Gastroesophageal sphincter (tissue), 4 donors: ENCODE data around the gene DLX4. TPM values are rescaled to one million over a fixed set of nuclear protein-coding genes. Genes with fewer than 3 reads are reported as not detected.

Experiments used
- ATAC-seq: fragments of 150-250 bp; one replicate; pipeline ENCODE4 v1.9.1; 2016; ENCODE audit warnings: mild to moderate bottlenecking, moderate library complexity
- H3K27ac ChIP-seq, 4 donors: fragments of 200-600 bp; sonication (generic) in 3 of 4; 1 replicate in 3 of 4; 2 replicates in 1 of 4; pipeline ENCODE4 v1.5.1; 2016 to 2019
- H3K27me3 ChIP-seq: fragments of 200-600 bp; sonication (generic); one replicate; pipeline ENCODE4 v1.5.1; 2019
- H3K36me3 ChIP-seq, 2 donors: fragments of 200-600 bp; sonication (generic); one replicate each; pipeline ENCODE4 v1.5.1; 2019; ENCODE audit warnings: control low read depth in 1 of 2
- H3K4me1 ChIP-seq, 3 donors: fragments of 200-600 bp; sonication (generic); 1 replicate in 2 of 3; 2 replicates in 1 of 3; pipeline ENCODE4 v1.5.1; 2016 to 2019; ENCODE audit warnings: control low read depth in 2 of 3
- H3K4me3 ChIP-seq, 2 donors: fragments of 200-600 bp; sonication (generic); one replicate each; pipeline ENCODE4 v1.5.1; 2019; ENCODE audit warnings: mild to moderate bottlenecking in 1 of 2, moderate library complexity in 1 of 2
- H3K9me3 ChIP-seq, 3 donors: fragments of 200-600 bp; sonication (generic); one replicate each; pipeline ENCODE4 v1.5.1; 2017 to 2019; ENCODE audit warnings: control low read depth in 2 of 3
- EP300 ChIP-seq: sonication (generic); formaldehyde crosslinking; IDR thresholded peaks from one replicate; pipeline ENCODE4 v1.6.1; 2017; ENCODE audit warnings: antibody characterized with exemption, mild to moderate bottlenecking
- POLR2A ChIP-seq, 2 donors: fragments of 450-650 bp; IDR thresholded peaks; one replicate each; pipeline ENCODE4 v1.6.1; 2017; ENCODE audit warnings: antibody characterized with exemption in 2 of 2, mild to moderate bottlenecking in 2 of 2, moderate library complexity in 1 of 2
- POLR2AphosphoS5 ChIP-seq: sonication (generic); formaldehyde crosslinking; IDR thresholded peaks from one replicate; pipeline ENCODE4 v1.6.1; 2017; ENCODE audit warnings: antibody characterized with exemption
- WGBS, 2 donors: methylation state at CpG; one replicate each; pipeline ENCODE4 v1.1.5; 2018; ENCODE audit warnings: low coverage in 1 of 2; 5-methylcytosine and 5-hydroxymethylcytosine counted together
- total RNA-seq, 4 donors: library from RNA; depleted of rRNA; stranded (reverse); fragments of >200 nt; gene quantifications; one replicate each; pipeline ENCODE4 v1.1.0, GENCODE V29; 2016
- TF ChIP-seq, protein P1 (sequence below), 4 experiments: fragments of 200-600 bp in 2 of 4; fragments of 450-650 bp in 2 of 4; sonication (generic) in 1 of 4; IDR thresholded peaks; one replicate each; pipeline ENCODE4 v1.5.1; 2017 to 2019; ENCODE audit warnings: antibody characterized with exemption in 4 of 4, mild to moderate bottlenecking in 2 of 4, moderate library complexity in 2 of 4

DLX4 gene
- total RNA-seq, 4 donors from 2014 or later: 0.35 TPM; not detected in 3

DNA sequence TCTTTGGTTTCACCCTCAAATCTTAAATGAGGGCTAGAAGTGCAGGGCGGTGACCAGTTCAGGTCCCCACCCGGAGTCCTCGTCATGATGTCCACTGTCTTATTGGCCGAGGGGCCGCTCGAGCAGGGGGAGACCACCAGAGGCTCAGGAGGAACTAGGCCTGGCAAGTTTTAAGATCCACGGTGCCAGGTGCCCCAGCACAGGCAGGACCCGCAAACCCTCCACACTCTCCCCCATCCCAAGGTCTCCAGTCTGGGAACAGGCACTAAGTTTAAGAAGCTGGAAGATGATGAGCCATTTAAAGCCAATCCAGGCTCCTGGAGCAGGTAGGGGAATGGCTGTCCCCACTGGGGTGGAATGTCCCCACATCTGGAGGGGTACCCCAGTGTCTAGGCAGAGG, 21.9 kb downstream of the DLX4 start:
- Histone ChIP-seq H3K4me1 (peaks cover 0 to 42% (median 15%) of the 10 kb centered on the region in 3 donors), H3K9me3 (no peaks in the 10 kb centered on the region), H3K27me3 (peaks cover 100% of the 10 kb centered on the region), H3K4me3 (no peak overlapping the region), H3K27ac (no peak overlapping the region), H3K36me3 (no peaks in the 10 kb centered on the region)
- TF ChIP-seq EP300 (no peak), POLR2A (IDR thresholded peaks at IDR 0.05) (no peak), POLR2AphosphoS5 (no peak)
- TF ChIP-seq, protein P1, sequence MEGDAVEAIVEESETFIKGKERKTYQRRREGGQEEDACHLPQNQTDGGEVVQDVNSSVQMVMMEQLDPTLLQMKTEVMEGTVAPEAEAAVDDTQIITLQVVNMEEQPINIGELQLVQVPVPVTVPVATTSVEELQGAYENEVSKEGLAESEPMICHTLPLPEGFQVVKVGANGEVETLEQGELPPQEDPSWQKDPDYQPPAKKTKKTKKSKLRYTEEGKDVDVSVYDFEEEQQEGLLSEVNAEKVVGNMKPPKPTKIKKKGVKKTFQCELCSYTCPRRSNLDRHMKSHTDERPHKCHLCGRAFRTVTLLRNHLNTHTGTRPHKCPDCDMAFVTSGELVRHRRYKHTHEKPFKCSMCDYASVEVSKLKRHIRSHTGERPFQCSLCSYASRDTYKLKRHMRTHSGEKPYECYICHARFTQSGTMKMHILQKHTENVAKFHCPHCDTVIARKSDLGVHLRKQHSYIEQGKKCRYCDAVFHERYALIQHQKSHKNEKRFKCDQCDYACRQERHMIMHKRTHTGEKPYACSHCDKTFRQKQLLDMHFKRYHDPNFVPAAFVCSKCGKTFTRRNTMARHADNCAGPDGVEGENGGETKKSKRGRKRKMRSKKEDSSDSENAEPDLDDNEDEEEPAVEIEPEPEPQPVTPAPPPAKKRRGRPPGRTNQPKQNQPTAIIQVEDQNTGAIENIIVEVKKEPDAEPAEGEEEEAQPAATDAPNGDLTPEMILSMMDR (IDR thresholded peaks at IDR 0.05): no peak
- 92% methylated on average over 6 of the region's 8 CpGs; no CpG with 5 or more reads in 1 of the 2 donors for WGBS, 2 donors
- ATAC-seq: no peak

GRCh38 chr17:49991409-49991808, 22.4 kb downstream of the DLX4 start:
- Histone ChIP-seq H3K4me1 (peaks cover 0 to 46% (median 15%) of the 10 kb centered on the region in 3 donors), H3K27me3 (peaks cover 100% of the 10 kb centered on the region), H3K27ac (no peak overlapping the region), H3K9me3 (no peaks in the 10 kb centered on the region), H3K36me3 (no peaks in the 10 kb centered on the region), H3K4me3 (no peak overlapping the region)
- no peak for TF ChIP-seq POLR2A (IDR thresholded peaks at IDR 0.05)
- no peak for TF ChIP-seq POLR2AphosphoS5
- TF ChIP-seq, protein P1 (IDR thresholded peaks at IDR 0.05): no peak
- no peak for TF ChIP-seq EP300
- 89% methylated on average over 3 of the region's 14 CpGs; no CpG with 5 or more reads in 1 of the 2 donors for WGBS, 2 donors
- no peak for ATAC-seq

DNA sequence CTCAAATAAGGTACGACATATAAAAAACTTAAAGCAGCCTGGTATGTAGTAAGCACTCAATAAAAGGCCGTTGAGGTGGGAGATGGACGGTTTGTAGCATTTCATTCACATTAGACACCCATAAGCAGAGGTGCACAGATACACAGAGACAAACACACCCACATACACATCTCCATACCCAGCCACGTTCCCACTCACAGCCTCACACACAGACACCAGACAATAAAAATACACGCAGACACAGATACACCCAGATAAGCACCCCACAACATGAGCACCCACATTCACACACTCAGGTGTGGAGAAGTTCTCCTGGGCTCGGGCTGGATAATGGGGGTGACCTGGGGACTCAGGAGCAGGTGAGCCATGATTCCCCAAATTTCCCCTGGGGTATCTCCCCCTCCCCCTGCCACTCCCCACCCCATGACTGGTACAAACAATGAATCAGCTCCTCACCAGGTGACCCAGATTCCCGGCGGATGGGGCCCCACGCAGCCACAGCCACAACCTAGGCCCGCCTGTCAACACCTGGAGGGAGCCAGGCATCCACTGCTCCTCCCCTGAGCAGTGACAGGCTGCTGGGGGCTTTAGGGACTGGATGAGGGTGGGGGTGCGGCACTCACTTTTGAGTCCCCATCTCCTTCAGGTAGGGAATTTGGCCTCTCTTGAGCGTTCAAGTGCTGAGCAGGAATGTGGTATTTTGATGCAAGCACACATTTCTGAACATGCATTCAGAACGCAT, 23.4 kb downstream of the DLX4 start:
- WGBS, 2 donors: 60 to 80% methylated on average over 3 to 5 of the region's 13 CpGs
- no peak for TF ChIP-seq EP300
- TF ChIP-seq POLR2AphosphoS5: no peak
- no peak for TF ChIP-seq POLR2A (IDR thresholded peaks at IDR 0.05)
- TF ChIP-seq, protein P1 (IDR thresholded peaks at IDR 0.05): no peak

GRCh38 chr17:49992933-49993422, 24.0 kb downstream of the DLX4 start:
- H3K36me3 ChIP-seq: no peaks in the 10 kb centered on the region
- H3K27ac ChIP-seq: peak overlapping the region in 1 of 4 donors; percentile 64
- peaks cover 100% of the 10 kb centered on the region for H3K27me3 ChIP-seq
- WGBS, 2 donors: 59% methylated on average over 6 of the region's 23 CpGs; no CpG with 5 or more reads in 1 of the 2 donors
- ATAC-seq: no peak
- H3K4me3 ChIP-seq: peak overlapping the region; percentile 29 to 56
- H3K4me1 ChIP-seq: peaks cover 0 to 50% (median 22%) of the 10 kb centered on the region in 3 donors
- TF ChIP-seq POLR2AphosphoS5 (no peak), EP300 (no peak), POLR2A (IDR thresholded peaks at IDR 0.05) (no peak)
- TF ChIP-seq, protein P1 (IDR thresholded peaks at IDR 0.05): no peak
- no peaks in the 10 kb centered on the region for H3K9me3 ChIP-seq

More for the DNA sequence above, 23.4 kb downstream of the DLX4 start:
- no peaks in the 10 kb centered on the region for H3K36me3 ChIP-seq
- H3K4me1 ChIP-seq: peaks cover 0 to 51% (median 22%) of the 10 kb centered on the region in 3 donors
- H3K27ac ChIP-seq: no peak overlapping the region
- H3K27me3 ChIP-seq: peaks cover 100% of the 10 kb centered on the region
- H3K4me3 ChIP-seq: no peak overlapping the region
- no peaks in the 10 kb centered on the region for H3K9me3 ChIP-seq
- ATAC-seq: no peak
